RWPE1 (cell line): ENCODE results near the gene URI1.
A peak's percentile ranks its signal among the peaks of the same experiment; 100 is the strongest.

Source experiments
- CTCF ChIA-PET: fragments of 350-600 bp; sonication (Branson Sonifier 250); formaldehyde crosslinking; extraction: SDS; loops from one replicate; lab custom pipeline; 2021; lab: Yijun Ruan, JAX
- POLR2A ChIA-PET: fragments of 400-600 bp; formaldehyde crosslinking; extraction: SDS; loops from one replicate; lab custom pipeline; 2020; ENCODE audit warnings: antibody characterized with exemption; ENCODE audit not compliant: low non-redundant PET; lab: Yijun Ruan, JAX
- DNase-seq: peaks from one replicate; pipeline ENCODE4 v3.0.0; 2012; ENCODE audit warnings: low spot score
- H3K27ac ChIP-seq: fragments of 450-650 bp; 2 replicates; pipeline ENCODE4 v1.5.1; 2017
- CTCF ChIP-seq: fragments of 450-650 bp; conservative IDR thresholded peaks from 2 replicates; pipeline ENCODE4 v1.5.1; 2017; ENCODE audit warnings: low read depth, mild to moderate bottlenecking

The URI1 gene

GRCh38 chr19:30044273-30045248 is 102.5 kb downstream of the URI1 start:
- ChIA-PET CTCF (interaction anchor here (0.6 kb wide), 1 partner anchor 86 kb away, joined by 4 read pairs; no protein-coding TSS in a partner anchor), POLR2A (no interaction called here)
- H3K27ac ChIP-seq: no peak overlapping the region
- no peak for TF ChIP-seq CTCF
- no peak for DNase-seq

GRCh38 chr19:30046522-30046921 is 104.5 kb downstream of the URI1 start:
- POLR2A ChIA-PET: no interaction called here
- CTCF ChIA-PET: interaction anchor here (0.5 to 1.1 kb wide), 4 partner anchors 13 to 1379 kb away, joined by 3 to 5 read pairs (median 4); no protein-coding TSS in a partner anchor
- TF ChIP-seq CTCF: peak; percentile 19; the same call in 1 of the 2 replicates
- DNase-seq: no peak
- H3K27ac ChIP-seq: no peak overlapping the region

- ChIA-PET CTCF (interaction anchor here (0.6 kb wide), 1 partner anchor 17 kb away, joined by 3 read pairs; no protein-coding TSS in a partner anchor), POLR2A (no interaction called here)
- DNase-seq: no peak
- H3K27ac ChIP-seq: no peak overlapping the region
- TF ChIP-seq CTCF: no peak
Observed at GRCh38 chr19:30047432-30047831, 105.4 kb downstream of the URI1 start.

GRCh38 chr19:30049226-30049625 is 107.2 kb downstream of the URI1 start:
- CTCF ChIA-PET: no interaction called here
- TF ChIP-seq CTCF: no peak
- no peak for DNase-seq
- POLR2A ChIA-PET: no interaction called here
- H3K27ac ChIP-seq: no peak overlapping the region

- DNase-seq: no peak
- no peak for TF ChIP-seq CTCF
- CTCF ChIA-PET: no interaction called here
- H3K27ac ChIP-seq: no peak overlapping the region
- POLR2A ChIA-PET: no interaction called here
Observed at GRCh38 chr19:30049846-30050667, 108.0 kb downstream of the URI1 start.
